CD4-positive, CD25-positive, alpha-beta regulatory T cell (primary cell): ENCODE data around the gene SLC7A6OS. TPM values are rescaled to one million over a fixed set of nuclear protein-coding genes. Genes with fewer than 3 reads are reported as not detected.

Experiments used
- ATAC-seq, 2 donors: fragments of 150-1000 bp; cut with Tn5 transposase; one replicate each; pipeline ENCODE4 v1.10.0; 2021; ENCODE audit warnings: low read depth in 2 of 2, moderate number of reproducible peaks in 2 of 2, moderate library complexity in 1 of 2
- DNase-seq, 3 donors: peaks; one replicate each; pipeline versions ENCODE4 v3.0.0 to v3.0.0-alpha.2; 2012 to 2022; ENCODE audit warnings: mixed read lengths in 1 of 3
- H3K27ac ChIP-seq: one replicate; pipeline ENCODE4 v1.7.0; 2013; ENCODE audit warnings: mild to moderate bottlenecking, low read length; ENCODE audit not compliant: insufficient read depth, poor library complexity, severe bottlenecking
- H3K27me3 ChIP-seq: one replicate; pipeline ENCODE4 v1.7.0; 2013; ENCODE audit warnings: low read length; ENCODE audit not compliant: control insufficient read depth, insufficient read depth
- H3K36me3 ChIP-seq: one replicate; pipeline ENCODE4 v1.7.0; 2013; ENCODE audit warnings: mild to moderate bottlenecking, low read length, moderate library complexity; ENCODE audit not compliant: control insufficient read depth, insufficient read depth
- H3K4me1 ChIP-seq: 2 replicates; pipeline ENCODE4 v1.7.0; 2013; ENCODE audit warnings: mild to moderate bottlenecking, low read length; ENCODE audit not compliant: insufficient read depth, control insufficient read depth, poor library complexity, severe bottlenecking
- H3K4me3 ChIP-seq: one replicate; pipeline ENCODE4 v1.7.0; 2013; ENCODE audit warnings: low read depth, mild to moderate bottlenecking, low read length, moderate library complexity
- H3K9me3 ChIP-seq, 2 experiments: 1 replicate in 1 of 2; 2 replicates in 1 of 2; pipeline ENCODE4 v1.7.0; 2013; ENCODE audit warnings: low read length in 2 of 2, mild to moderate bottlenecking in 1 of 2, moderate library complexity in 1 of 2; ENCODE audit not compliant: control insufficient read depth in 2 of 2
- H3K27ac Mint-ChIP-seq, 3 donors: one replicate each; pipeline ENCODE4 v1.8.0; 2020 to 2022; ENCODE audit warnings: mild to moderate bottlenecking in 3 of 3, mixed read lengths in 3 of 3, moderate library complexity in 2 of 3
- H3K27me3 Mint-ChIP-seq: one replicate; pipeline ENCODE4 v1.8.0; 2022; ENCODE audit warnings: mild to moderate bottlenecking, mixed read lengths
- H3K36me3 Mint-ChIP-seq: one replicate; pipeline ENCODE4 v1.8.0; 2020; ENCODE audit warnings: mixed read lengths
- H3K4me1 Mint-ChIP-seq, 4 donors: one replicate each; pipeline ENCODE4 v1.8.0; 2020 to 2022; ENCODE audit warnings: mixed read lengths in 4 of 4, mild to moderate bottlenecking in 1 of 4
- H3K4me3 Mint-ChIP-seq, 4 donors: one replicate each; pipeline ENCODE4 v1.8.0; 2020 to 2022; ENCODE audit warnings: mild to moderate bottlenecking in 4 of 4, mixed read lengths in 4 of 4, moderate library complexity in 3 of 4
- H3K9me3 Mint-ChIP-seq, 7 donors: one replicate each; pipeline ENCODE4 v1.8.0; 2020 to 2022; ENCODE audit warnings: mixed read lengths in 7 of 7, mild to moderate bottlenecking in 3 of 7, moderate library complexity in 2 of 7
- polyA plus RNA-seq, 4 donors: library from polyadenylated mRNA; unstranded; fragments of 300-500 nt; fragmentation: Illumina TruSeq; gene quantifications; one replicate each; pipeline ENCODE4 v1.2.3, GENCODE V29; 2021
- total RNA-seq: library from RNA; stranded (reverse); gene quantifications from one replicate; pipeline ENCODE4 v1.2.3, GENCODE V29; 2022

The SLC7A6OS gene
- total and polyA plus RNA-seq, 5 donors from 2014 or later: 23.7 to 38.4 (median 27.6) TPM

DNA sequence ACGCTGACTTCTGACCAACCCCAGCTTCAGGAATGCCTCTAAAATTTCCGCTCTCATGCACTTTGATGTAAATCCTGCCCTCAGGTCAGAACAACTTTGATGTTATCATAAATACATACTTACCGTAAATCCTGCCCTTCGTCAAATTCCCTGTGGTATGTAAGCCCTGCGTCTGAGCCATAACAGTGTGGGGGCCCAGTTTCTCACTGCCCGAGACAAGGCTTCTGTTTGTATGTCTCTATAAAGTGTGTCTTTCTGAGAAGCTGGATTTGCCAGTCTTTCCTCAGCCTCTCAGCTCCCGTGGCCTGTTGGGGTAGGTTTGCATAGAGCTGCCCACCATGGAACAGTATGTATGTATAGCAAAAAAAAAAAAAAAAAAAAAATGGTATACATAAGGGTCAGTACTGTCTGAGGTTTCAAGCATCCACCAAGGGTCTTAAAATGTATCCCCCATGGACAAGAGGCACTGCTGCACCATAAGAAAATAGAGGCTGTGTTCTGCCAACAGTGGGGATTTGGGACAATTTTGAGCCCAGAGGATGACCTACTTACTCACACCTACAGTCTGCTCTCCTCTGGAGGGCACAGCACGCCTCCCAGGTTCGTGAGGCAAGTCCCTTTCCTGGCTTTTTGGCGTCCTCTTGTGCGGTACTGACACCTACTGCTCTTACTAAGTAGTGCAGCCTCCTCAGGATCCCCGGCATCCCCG is 17.6 kb upstream of the SLC7A6OS start:
- H3K9me3 Mint-ChIP-seq: peaks cover 0 to 1% (median 0%) of the 10 kb centered on the region in 7 donors
- no peak overlapping the region for H3K4me3 Mint-ChIP-seq
- no peaks in the 10 kb centered on the region for H3K27me3 Mint-ChIP-seq
- peaks cover 13 to 24% (median 20%) of the 10 kb centered on the region in 4 donors for H3K4me1 Mint-ChIP-seq
- DNase-seq (peak; percentile 70 to 87 (median 78)), ATAC-seq (peak; percentile 89 to 95)
- peaks cover 23% of the 10 kb centered on the region for H3K36me3 Mint-ChIP-seq
- no peaks in the 10 kb centered on the region for H3K9me3 ChIP-seq
- peaks cover 24% of the 10 kb centered on the region for H3K36me3 ChIP-seq
- no peaks in the 10 kb centered on the region for H3K27me3 ChIP-seq
- H3K4me1 ChIP-seq: peaks cover 11% of the 10 kb centered on the region
- no peak overlapping the region for H3K27ac ChIP-seq
- H3K4me3 ChIP-seq: no peak overlapping the region
- peak overlapping the region in 1 of 3 donors; percentile 55 for H3K27ac Mint-ChIP-seq

DNA sequence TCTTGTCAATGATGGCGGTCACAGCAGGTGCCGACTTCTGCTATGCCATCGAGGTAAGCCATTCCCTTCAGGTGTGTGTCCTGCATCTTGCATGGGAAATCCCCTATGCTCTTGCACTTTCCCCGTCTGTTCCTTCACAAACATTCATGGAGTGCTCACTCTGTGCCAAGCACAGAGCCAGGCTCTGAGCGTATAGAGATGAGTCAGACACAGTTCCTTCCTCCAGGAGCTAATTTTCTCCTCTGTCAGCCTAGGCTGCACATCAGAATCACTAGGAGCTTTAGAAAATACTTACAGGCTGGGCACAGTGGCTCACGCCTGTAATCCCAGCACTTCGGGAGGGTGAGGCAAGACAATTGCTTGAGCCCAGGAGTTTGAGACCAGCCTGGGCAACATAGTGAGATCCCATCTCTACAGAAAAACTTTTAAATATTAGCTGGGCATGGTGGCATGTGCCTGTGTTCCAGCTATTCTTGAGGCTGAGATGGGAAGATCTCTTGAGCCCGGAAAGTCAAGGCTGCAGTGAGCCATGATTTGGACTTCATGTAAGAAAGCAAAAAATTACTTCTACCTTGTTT is 14.1 kb upstream of the SLC7A6OS start:
- H3K27me3 Mint-ChIP-seq: no peaks in the 10 kb centered on the region
- H3K36me3 ChIP-seq: peaks cover 31% of the 10 kb centered on the region
- H3K27ac ChIP-seq: no peak overlapping the region
- no peak for DNase-seq
- H3K36me3 Mint-ChIP-seq: peaks cover 27% of the 10 kb centered on the region
- no peaks in the 10 kb centered on the region for H3K27me3 ChIP-seq
- peaks cover 5 to 15% (median 8%) of the 10 kb centered on the region in 4 donors for H3K4me1 Mint-ChIP-seq
- no peak overlapping the region for H3K4me3 ChIP-seq
- no peak overlapping the region for H3K4me3 Mint-ChIP-seq
- H3K4me1 ChIP-seq: no peaks in the 10 kb centered on the region
- H3K27ac Mint-ChIP-seq: peak overlapping the region in 2 of 3 donors; percentile 20 to 47
- no peaks in the 10 kb centered on the region for H3K9me3 ChIP-seq
- ATAC-seq: no peak
- H3K9me3 Mint-ChIP-seq: peaks cover 0 to 1% (median 0%) of the 10 kb centered on the region in 7 donors

DNA sequence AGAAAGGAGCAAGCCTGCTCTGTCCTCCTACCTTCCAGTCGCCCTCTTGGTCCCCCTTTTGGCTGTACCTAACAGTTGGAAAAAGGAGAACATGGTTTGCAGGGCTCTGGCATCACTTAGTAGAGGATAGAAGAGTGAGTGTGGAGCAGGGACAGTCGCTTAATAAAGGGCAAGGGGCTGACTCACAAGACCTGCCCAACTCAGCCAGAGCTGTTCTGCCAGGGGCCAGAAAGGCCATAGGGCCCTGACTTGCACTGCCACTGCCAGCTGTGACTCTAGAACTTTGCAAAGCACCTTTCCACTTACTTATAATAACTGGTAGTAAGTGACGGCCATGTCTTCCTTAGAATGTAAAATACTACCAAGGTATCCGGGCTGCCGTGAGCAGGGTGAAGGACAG is 13.6 kb upstream of the SLC7A6OS start:
- Mint-ChIP-seq H3K4me3 (no peak overlapping the region), H3K27me3 (no peaks in the 10 kb centered on the region), H3K9me3 (peaks cover 0 to 1% (median 0%) of the 10 kb centered on the region in 7 donors), H3K27ac (peak overlapping the region in 1 of 3 donors; percentile 29), H3K4me1 (peaks cover 5 to 17% (median 8%) of the 10 kb centered on the region in 4 donors), H3K36me3 (peaks cover 30% of the 10 kb centered on the region)
- Histone ChIP-seq H3K9me3 (no peaks in the 10 kb centered on the region), H3K27ac (no peak overlapping the region), H3K4me3 (no peak overlapping the region), H3K27me3 (no peaks in the 10 kb centered on the region), H3K36me3 (peaks cover 31% of the 10 kb centered on the region), H3K4me1 (no peaks in the 10 kb centered on the region)
- DNase-seq: no peak
- no peak for ATAC-seq

DNA sequence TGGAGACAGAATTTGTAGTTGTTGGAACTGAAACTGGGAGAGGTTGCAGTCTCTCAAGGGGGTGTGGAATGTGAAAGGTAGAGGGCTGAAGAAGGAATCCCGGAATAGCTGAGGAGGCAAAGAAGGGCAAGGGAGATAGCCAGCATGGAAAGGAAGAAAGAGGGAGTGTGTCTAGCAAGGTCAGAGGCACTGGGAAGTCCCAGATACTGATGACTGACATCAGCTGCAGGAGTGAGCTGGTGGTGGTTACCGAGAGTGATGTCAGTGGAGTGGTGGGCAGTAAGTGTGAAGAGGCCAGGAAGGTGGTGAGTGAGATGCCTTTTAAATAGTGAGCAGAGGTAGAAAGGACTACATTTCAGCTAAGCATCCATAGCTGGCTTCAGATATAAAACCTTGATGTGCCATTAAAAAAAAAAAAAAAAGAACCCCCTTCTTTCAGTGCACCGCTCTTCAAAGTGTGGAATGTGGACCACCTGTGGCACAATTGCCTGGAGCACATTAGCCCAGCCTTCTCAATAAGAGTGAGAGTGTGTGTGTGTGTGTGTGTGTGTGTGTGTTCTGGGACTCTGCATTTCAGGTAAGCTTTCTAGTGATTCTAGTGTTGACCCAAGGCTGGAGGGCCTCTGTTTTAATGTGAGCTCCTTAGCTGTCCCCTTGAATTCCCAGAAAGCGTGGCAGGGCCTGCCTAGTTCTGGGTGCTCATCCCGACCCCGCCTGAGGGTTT is 8.6 kb upstream of the SLC7A6OS start:
- H3K4me1 ChIP-seq: peaks cover 3% of the 10 kb centered on the region
- ATAC-seq (no peak), DNase-seq (no peak)
- Mint-ChIP-seq H3K27ac (peak overlapping the region; percentile 55 to 88 (median 80)), H3K36me3 (peaks cover 35% of the 10 kb centered on the region), H3K4me1 (peaks cover 4 to 22% (median 10%) of the 10 kb centered on the region in 4 donors), H3K9me3 (no peaks in the 10 kb centered on the region), H3K27me3 (no peaks in the 10 kb centered on the region), H3K4me3 (no peak overlapping the region)
- H3K4me3 ChIP-seq: no peak overlapping the region
- H3K27ac ChIP-seq: no peak overlapping the region
- H3K36me3 ChIP-seq: peaks cover 44% of the 10 kb centered on the region
- H3K9me3 ChIP-seq: no peaks in the 10 kb centered on the region
- no peaks in the 10 kb centered on the region for H3K27me3 ChIP-seq

DNA sequence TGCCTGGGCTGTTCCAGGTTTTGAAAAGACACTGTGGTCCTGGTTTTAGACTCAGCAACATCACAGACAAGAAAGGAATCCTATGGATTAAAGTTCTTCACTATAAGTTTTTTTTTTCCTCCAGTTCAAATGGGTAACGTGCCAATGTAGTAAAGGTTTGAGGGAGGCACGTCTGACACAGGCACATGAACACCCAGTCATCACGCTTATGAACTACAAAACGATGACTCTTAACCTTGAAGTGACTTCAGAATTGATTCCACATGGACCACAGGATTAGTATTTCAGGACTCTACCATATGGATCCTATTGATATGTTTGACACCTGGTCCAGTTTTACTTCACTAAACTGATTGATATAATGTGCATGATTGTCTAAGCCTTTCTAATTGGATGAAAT is 2.4 kb upstream of the SLC7A6OS start:
- no peaks in the 10 kb centered on the region for H3K27me3 ChIP-seq
- peaks cover 36% of the 10 kb centered on the region for H3K36me3 ChIP-seq
- H3K4me3 ChIP-seq: no peak overlapping the region
- Mint-ChIP-seq H3K9me3 (no peaks in the 10 kb centered on the region), H3K27ac (no peak overlapping the region), H3K27me3 (no peaks in the 10 kb centered on the region), H3K4me3 (peak overlapping the region in 3 of 4 donors; percentile 32 to 85 (median 57)), H3K4me1 (peaks cover 24 to 58% (median 33%) of the 10 kb centered on the region in 4 donors), H3K36me3 (peaks cover 27% of the 10 kb centered on the region)
- no peaks in the 10 kb centered on the region for H3K9me3 ChIP-seq
- peaks cover 38% of the 10 kb centered on the region for H3K4me1 ChIP-seq
- H3K27ac ChIP-seq: no peak overlapping the region
- ATAC-seq (no peak), DNase-seq (no peak)

DNA sequence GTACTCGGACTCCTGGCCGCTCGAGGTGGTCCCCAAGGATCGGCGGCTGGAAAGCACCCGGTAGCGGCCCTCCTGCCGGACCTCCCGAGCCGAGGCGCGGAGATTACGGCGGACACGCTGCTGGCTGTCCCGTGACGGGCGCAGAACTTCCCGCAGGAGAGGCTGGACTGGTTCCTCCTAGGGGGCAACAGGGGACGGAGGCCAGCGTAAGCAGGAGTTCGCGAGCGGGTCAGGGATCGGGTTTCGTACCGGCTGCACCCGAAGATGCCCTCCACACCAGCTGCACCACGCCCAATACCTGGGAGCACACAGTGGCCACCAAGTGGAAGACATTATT is 341 bp downstream of the SLC7A6OS start:
- Histone ChIP-seq H3K4me3 (peak overlapping the region; percentile 81), H3K27ac (peak overlapping the region; percentile 82), H3K36me3 (peaks cover 39% of the 10 kb centered on the region), H3K27me3 (no peaks in the 10 kb centered on the region), H3K4me1 (peaks cover 41% of the 10 kb centered on the region), H3K9me3 (no peaks in the 10 kb centered on the region)
- Mint-ChIP-seq H3K36me3 (peaks cover 23% of the 10 kb centered on the region), H3K27ac (peak overlapping the region; percentile 92 to 98 (median 98)), H3K4me1 (peaks cover 23 to 67% (median 36%) of the 10 kb centered on the region in 4 donors), H3K4me3 (peak overlapping the region; percentile 98 to 99 (median 98)), H3K9me3 (no peaks in the 10 kb centered on the region), H3K27me3 (no peaks in the 10 kb centered on the region)
- ATAC-seq (no peak), DNase-seq (no peak)

DNA sequence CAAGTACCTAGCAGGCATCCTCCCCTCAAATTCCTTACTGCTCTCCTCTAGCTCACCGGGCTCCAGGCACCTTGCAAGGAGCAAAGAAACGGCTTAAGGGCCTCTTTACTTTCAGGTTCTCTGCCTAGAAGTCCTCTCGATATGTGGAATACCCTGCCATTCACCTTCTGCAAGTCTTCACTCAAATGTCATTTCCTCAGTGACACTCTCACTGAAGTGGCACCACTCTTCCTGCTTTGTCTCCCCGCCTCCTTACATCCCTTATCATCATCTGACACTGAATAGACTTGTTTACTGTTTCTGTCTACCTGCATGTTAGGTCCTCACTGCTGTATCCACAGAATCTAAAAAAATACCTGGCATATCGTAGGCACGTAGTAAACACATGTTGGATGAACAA is 947 bp downstream of the SLC7A6OS start:
- peaks cover 39% of the 10 kb centered on the region for H3K36me3 ChIP-seq
- H3K36me3 Mint-ChIP-seq: peaks cover 28% of the 10 kb centered on the region
- peak overlapping the region; percentile 98 to 99 (median 98) for H3K4me3 Mint-ChIP-seq
- peak overlapping the region; percentile 82 for H3K27ac ChIP-seq
- H3K4me1 ChIP-seq: peaks cover 41% of the 10 kb centered on the region
- DNase-seq: peak in 2 of 3 donors; percentile 13 to 65
- no peaks in the 10 kb centered on the region for H3K27me3 ChIP-seq
- H3K4me1 Mint-ChIP-seq: peaks cover 19 to 72% (median 37%) of the 10 kb centered on the region in 4 donors
- no peak for ATAC-seq
- no peaks in the 10 kb centered on the region for H3K27me3 Mint-ChIP-seq
- no peaks in the 10 kb centered on the region for H3K9me3 Mint-ChIP-seq
- peak overlapping the region; percentile 92 to 98 (median 93) for H3K27ac Mint-ChIP-seq
- H3K4me3 ChIP-seq: peak overlapping the region; percentile 81
- H3K9me3 ChIP-seq: no peaks in the 10 kb centered on the region
